ENCODE measurements around the gene COPA. TPM values are rescaled to one million over a fixed set of nuclear protein-coding genes. Genes with fewer than 3 reads are reported as not detected.

The COPA gene
- total RNA-seq, 2 donors from 2014 or later, result 165 to 172 TPM

DNA sequence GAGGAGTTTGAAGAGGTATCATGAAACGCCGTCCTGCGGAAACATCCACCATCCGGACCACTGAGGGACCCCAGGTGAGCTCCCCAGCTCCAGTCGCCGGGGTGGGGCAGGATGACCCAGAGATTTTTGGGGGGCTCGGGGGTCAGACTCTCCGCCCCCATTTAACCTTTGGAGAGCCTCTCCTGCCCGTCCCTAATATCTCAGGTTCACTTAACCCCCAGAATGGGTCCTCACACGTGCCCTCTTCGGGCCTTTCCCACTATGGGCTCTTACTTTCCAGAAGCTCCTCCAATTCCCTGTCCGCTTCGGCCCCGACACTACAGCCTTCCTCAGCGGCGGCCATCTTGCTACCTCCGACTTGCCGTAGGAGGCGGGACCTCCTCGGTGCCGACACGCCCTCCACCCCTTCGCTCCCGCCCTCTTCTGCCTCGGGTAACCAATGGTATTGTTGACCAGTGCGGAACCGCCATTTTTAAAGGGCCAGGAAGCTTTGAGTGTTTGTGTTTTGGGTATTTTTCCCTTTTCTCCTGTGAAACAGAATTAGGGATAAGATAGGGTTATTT lies 58.2 kb downstream of the COPA start, which contains the start of gene PEX19:
PEX19 (minus strand) TSS at position 352 of the 563 bp plus-strand sequence; CDS start at position 343, 9 bp downstream.
- intact Hi-C loops (cut with DNase I), result no loop called here

DNA sequence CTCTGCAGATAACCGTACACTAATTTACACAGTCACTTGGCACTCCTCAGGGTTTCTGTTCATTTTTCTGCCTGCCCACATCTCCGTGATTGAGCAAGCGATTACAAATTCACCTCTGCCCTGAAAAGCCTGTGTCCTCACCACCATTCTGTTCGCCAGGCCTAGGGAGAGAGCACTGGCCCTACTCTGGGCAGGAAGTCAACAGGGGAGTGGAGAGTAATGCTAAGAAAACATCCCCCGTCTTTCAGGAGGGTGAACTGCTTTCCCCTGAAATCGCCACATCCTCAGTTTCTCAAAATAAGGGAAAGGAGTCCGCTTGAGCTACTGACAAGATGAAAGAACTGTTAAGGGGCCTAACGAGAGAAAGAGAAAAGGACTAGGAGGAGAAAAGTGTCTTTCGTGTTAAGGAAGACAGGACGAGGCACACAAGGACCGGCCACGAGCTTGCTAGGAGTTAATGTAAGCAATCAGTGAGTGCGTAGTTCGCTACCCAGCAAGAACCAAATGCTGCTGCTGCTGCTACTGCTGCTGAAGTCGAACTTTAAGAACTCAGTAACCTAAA lies 58.7 kb downstream of the COPA start:
- intact Hi-C loops (cut with DNase I), result no loop called here
- DNase-seq (ENCODE audit: low spot score), result no peak

More for the DNA sequence above, 58.2 kb downstream of the COPA start, which contains the start of gene PEX19:
- DNase-seq (ENCODE audit: low spot score), result peak; percentile 97

GRCh38 chr1:160282807-160283206 lies 60.2 kb downstream of the COPA start:
- DNase-seq (ENCODE audit: low spot score), result no peak
- intact Hi-C loops (cut with DNase I), result no loop called here

GRCh38 chr1:160277987-160278386 lies 65.1 kb downstream of the COPA start:
- no peak for DNase-seq (ENCODE audit: low spot score)
- intact Hi-C loops (cut with DNase I), result no loop called here

DNA sequence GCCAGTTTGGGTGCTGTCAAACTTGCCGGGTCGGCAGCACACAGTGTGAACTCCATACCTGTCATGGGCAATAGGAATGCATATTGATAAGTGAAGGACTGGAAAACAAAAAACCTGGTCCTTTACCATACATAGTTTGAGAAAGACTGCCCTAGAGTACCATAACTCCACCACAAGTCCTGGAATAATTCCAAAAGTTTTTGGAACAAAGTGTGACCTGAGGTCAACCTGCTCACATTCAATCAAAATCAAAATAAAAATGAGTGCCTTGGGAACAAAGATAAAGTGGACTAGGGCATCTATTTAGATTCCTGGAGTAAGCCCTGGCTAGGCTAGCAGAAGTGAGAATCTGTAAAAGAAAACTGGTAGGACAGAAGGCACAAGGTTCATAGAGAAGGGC lies 65.7 kb downstream of the COPA start:
- intact Hi-C loops (cut with DNase I), result no loop called here
- DNase-seq (ENCODE audit: low spot score), result no peak

DNA sequence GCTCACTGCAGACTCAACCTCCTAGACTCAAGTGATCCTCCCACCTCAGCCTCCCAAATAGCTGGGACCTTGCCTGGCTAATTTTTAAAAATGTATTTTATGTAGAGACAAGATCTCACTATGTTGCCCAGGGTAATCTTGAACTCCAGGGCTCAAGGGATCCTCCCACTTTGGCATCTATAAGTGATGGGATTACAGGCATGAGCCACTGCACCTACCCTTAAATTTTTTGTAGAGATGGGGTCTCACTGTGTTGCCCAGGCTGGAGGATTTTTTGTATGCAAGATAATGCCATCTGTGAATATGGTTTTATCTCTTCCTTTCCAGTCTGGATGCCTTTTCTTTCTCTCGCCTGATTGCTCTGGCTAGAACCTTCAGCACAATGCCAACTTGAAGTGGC lies 72.0 kb downstream of the COPA start:
- intact Hi-C loops (cut with DNase I), result no loop called here
- no peak for DNase-seq (ENCODE audit: low spot score)

- intact Hi-C loops (cut with DNase I), result no loop called here
- DNase-seq (ENCODE audit: low spot score), result no peak
Observed at GRCh38 chr1:160267284-160267991, 75.6 kb downstream of the COPA start.

GRCh38 chr1:160264795-160265307 lies 78.2 kb downstream of the COPA start:
- intact Hi-C loops (cut with DNase I), result no loop called here
- no peak for DNase-seq (ENCODE audit: low spot score)

GRCh38 chr1:160261893-160262794 lies 80.9 kb downstream of the COPA start, which contains the start of gene DCAF8:
Gene DCAF8 (minus strand): TSS chr1:160262549. CDS start chr1:160244008, 18,541 bp downstream.
- intact Hi-C loops (cut with DNase I), result no loop called here
- DNase-seq (ENCODE audit: low spot score), result peak; percentile 100

DNA sequence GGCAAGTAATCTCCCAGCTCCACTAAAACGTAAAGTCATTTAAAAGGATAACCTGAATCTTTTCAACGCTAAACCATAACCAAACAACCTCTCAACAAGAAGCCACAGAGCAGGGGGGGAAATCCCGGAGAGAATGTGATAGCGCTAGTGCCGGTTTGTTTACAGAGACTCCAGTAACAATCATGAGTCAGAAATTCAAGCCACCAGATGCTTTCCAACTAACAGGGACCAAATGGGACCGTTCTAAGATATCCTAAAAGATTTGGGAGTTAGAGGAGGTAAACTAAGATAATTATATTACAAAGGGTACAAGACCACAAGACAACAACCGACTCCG lies 81.5 kb downstream of the COPA start:
- no peak for DNase-seq (ENCODE audit: low spot score)
- intact Hi-C loops (cut with DNase I), result no loop called here

DNA sequence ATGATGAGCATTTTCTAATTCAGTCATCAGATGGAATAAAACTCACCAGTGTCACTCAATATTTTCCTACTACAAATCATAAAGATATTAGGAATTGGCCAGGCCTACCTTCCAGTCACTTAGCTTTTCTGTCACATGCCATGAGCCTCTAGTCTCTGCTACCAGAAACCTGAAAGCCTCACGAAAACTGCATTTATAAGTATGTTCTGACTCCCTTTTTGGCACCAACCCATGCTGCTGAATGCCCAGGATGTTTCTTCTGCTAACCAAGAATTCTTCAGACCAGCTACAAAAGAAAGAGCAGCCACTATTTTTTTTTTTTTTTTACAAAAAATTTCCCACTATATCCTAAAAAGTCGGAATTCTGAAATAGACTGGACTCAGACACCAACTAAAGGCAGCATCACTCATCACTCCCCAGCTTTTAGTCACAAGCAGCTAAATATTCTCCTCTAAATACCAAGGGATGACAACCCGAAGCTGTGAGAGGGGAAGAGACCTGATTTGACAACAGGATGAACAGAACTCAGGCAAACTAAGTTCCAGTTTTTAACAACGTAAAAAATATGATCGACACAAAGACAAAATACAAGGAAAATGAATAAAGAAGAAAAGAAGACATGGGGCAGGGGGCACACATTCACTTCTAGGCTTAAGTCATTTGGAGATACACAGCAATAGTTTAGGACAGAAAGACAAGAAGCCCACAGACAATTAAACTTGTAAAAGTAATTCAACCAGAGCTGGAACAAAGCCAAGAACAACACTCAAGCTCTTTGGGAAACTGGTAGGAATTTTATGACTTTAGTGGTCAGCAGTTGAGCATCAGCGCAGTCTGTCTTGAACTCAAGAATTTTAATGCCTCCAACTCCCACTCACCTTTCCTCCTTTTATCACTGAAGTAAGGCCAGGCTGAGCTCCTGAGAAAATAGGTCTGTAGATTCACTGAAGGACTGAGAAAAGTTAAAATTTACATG lies 82.4 kb downstream of the COPA start:
- intact Hi-C loops (cut with DNase I), result no loop called here
- no peak for DNase-seq (ENCODE audit: low spot score)

DNA sequence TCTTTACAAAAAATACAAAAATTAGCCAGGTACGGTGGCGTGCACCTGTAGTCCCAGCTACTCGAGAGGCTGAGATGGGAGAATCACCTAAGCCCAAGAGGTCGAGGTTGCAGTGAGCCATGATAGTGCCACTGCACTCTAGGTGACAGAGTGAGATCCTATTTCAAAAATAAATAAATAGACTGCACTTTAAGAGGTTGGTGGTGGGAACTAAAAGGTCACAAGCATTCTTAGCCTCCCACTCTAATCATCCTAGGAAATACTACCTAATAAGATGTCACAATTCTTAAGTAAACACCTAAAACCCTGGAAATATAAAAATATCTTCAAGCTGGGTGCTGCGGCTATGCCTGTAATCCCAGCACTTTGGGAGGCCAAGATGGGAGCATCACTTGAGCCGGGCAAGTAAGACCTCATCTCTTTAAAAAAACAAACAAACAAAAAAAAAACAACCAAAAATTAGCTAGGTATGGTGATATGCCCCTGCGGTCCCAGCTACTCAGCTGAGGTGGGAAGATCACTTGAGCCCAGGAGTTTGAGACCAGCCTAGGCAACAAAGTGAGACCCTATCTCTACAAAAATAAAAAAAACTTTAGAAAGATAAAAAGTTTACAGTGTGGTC lies 84.8 kb downstream of the COPA start:
- intact Hi-C loops (cut with DNase I), result loop anchor here (10.0 kb wide), 2 partner anchors 63 to 153 kb away; partner anchors contain the start of gene CASQ1 (in 2 of the 2)
- no peak for DNase-seq (ENCODE audit: low spot score)

DNA sequence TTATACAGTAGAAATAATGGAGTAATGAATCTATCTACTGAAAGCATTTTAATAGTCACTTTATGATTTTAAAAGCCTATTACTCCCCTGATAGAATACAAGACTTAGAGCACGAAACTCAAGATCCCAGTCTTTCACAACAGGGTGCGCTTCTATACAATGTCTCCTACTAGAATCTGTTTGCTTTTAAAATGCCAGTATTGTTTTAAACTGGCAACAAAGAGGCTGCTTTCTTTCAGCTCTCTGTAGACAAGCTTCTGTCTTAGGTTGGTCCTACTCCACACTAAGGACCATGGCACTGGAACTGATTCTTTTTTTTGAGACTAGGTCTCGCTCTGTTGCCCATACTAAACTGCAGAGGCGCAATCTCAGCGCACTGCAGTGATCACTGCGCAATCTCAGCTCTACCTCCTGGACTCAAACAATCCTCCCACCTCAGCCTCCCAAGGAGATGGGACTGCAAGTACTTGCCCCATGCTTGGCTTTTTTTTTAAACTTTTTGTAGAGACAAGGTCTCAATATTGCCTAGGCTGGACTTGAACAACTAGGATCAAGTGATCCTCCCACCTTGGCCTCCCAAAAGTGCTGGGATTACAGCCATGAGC lies 85.5 kb downstream of the COPA start:
- intact Hi-C loops (cut with DNase I), result loop anchor here (10.0 kb wide), 2 partner anchors 63 to 153 kb away; partner anchors contain the start of gene CASQ1 (in 2 of the 2)
- DNase-seq (ENCODE audit: low spot score), result no peak

DNA sequence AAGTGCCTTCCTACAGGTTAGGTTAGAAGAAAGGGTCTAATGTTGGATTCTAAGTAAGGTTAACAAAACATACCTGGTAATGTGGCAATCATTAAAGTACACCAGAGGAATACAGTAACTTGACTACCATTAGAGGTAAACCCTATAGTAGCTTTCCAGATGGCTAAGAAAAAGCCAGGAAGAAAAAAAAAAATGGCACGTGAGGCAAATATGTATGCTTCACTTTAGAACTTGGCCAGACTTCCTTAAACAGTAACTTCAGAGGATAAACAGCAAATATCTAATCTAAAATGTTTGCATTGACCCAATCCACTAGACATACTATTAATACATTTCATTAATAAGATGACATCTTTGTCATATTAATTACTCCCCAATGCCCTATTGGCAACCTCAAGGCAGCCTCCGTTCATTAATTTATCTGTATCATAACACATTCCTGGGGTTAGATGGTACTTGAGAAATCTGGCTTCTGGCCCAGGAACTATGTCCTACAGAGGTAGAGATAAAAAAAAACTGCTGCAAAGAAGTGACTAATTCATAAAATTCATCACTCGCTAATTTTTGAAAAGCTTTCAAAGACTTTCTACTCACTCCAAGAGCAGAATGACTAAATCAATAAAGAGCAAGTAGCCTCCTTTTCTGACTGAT lies 86.5 kb downstream of the COPA start:
- no peak for DNase-seq (ENCODE audit: low spot score)
- intact Hi-C loops (cut with DNase I), result loop anchor here (10.0 kb wide), 2 partner anchors 62 to 152 kb away; partner anchors contain the start of gene CASQ1 (in 2 of the 2)

DNA sequence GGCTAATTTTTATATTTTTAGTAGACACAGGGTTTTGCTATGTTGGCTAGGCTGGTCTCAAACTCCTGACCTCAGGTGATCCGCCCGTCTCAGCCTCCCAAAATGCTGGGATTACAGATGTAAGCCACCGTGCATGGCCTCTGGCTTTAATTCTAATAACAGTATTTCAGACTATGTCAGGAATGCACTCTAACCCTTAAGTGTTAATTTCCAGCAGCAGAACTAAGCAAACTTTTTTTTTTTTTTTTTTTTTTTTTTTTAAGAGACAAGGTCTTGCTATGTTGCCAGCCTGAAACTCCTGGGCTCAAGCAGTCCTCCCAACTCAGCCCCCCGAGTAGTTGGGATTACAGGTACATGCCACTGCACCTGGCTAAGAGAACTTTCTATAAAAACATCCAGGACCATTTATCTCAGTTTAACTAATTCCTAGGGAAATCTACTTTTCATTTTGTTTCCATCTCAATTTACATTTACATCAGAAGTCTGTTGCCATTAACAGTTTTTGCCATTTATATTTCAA lies 87.2 kb downstream of the COPA start:
- intact Hi-C loops (cut with DNase I), result loop anchor here (10.0 kb wide), 2 partner anchors 61 to 151 kb away; partner anchors contain the start of gene CASQ1 (in 2 of the 2)
- DNase-seq (ENCODE audit: low spot score), result no peak

Measured in posterior vena cava (tissue), 2 donors.